ENCODE data around the gene PDGFA. TPM values are rescaled to one million over a fixed set of nuclear protein-coding genes. Genes with fewer than 3 reads are reported as not detected.
A peak's percentile ranks its signal among the peaks of the same experiment; 100 is the strongest.

Gene PDGFA
- total RNA-seq, 1 donor from 2014 or later: 19.7 TPM

GRCh38 chr7:517774-518629 lies 1.6 kb downstream of the PDGFA start:
- no peak for DNase-seq (ENCODE audit: low spot score)

DNA sequence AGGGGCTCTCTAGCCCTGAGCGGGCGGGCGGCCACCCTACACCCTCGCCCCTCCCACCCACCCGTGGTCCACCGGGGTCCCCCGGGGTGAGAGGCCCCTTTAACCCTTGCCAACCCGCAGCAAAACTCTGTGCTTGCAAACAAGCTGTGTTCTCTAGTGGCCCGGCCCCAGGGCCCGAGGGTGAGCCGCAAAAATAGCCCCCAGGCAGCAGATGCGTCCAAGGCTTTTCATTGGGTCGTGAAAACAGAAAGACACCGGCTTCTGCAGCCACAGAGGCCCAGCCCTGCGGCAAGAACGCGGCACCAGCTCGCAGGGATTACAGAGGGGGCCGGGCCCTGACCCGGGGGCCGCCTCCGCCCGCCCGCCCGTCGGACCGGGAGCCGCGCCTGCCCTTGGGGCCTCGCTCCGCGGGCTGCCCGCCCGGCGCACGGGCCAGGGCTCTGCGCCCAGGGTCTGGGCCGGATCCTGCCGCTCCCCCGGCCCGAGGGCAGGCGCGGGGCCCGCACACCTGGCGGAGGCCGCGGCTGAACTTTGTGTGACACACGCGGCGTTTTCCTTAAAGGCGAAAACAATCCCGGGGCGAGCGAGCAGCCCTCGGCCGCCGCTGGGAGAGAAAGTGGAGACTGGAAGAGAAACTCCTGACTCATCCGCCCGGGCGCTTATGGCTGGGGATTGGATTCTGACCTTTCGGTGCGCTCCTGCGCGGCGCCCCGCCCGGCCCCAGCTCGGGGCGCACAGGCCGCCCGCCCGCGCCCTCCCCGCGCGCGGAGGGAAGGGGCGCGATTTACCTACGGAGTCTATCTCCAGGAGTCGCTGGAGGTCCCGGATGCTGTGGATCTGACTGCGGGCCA lies 2.8 kb downstream of the PDGFA start:
- no peak for DNase-seq (ENCODE audit: low spot score)

DNA sequence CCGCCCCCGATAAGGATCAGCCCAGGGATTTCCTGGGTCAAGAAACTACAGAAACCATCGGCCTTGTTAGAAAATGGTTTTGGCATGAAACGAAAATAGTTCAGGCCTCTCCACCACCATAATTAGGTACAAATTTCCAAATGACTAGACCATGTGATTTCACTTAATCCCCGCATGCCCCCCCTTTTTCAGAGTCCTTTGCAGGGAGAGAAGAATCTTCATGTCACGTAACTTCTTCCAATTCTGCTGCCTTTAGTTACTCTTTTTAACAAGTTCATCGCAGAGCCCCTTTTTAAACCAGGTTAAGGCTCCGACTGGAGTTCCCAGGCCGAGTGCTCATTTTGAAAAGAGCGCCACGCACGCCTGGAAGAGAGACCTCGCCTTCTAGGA lies 3.4 kb downstream of the PDGFA start:
- no peak for DNase-seq (ENCODE audit: low spot score)

- no peak for DNase-seq (ENCODE audit: low spot score)
Measured at GRCh38 chr7:515628-516027, 4.0 kb downstream of the PDGFA start.

DNA sequence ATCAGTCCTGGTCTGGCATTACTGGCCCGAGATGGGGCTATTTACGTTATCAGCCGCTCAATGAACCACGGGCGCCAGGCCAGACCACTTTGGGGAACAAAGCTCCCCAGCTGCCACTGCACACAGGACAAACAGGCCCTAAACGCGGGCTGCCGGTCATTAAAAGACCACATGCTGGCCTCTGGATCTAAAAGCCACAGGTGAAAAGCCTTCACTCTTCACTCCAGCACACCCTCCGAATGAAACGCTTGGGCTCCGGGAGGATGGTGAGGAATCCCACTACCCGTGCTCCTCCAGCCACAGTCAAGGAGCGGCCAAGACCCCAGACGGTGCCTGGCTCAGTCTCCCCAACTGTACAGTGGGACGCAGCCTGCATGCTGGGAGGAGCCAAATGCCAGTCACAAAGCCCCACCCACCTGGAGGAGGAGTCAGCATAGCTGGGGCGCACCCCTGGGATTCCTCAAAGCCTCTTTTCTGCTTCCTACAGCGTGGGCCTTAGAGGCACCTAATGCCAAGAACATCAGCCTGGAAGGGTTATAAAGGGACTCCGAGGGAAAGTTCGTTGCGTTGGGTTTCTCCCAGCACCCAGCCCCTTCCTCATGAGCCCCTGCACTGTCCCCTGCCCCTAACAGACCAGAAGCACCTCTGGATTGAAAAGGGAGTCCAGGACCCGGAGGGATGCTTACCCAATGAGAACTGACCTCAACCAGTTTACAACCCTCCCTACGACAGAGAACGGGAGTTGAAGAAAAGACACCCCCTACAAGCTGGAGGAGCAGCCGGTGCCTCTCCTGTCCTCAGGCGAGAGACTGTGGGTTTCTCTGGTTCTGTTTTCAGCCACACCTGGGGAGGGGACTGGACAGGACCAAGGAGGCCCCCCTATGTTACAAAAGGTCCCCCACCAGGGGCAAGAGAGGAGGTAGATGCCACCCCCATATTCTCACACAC lies 4.7 kb downstream of the PDGFA start:
- no peak for DNase-seq (ENCODE audit: low spot score)

DNA sequence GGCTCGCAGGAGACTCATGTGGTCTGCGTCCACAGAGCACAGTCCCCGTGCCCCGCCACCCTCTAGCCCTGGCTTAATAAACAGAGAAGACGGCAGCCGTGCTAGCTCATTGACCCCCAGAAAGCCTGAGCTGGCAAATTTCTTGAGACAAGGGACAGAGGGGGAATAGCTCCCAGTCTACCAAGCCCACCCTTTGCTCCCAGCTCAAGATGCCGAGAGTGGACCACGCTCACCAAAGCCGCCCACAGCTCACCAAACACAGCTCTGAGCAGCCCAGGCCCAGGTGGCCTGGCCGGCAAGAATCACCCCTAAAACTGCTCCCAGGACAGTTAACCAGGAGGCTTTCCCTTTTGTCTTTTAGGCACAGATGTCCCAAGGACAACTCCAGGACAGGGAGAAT lies 5.4 kb downstream of the PDGFA start:
- DNase-seq (ENCODE audit: low spot score): no peak

DNA sequence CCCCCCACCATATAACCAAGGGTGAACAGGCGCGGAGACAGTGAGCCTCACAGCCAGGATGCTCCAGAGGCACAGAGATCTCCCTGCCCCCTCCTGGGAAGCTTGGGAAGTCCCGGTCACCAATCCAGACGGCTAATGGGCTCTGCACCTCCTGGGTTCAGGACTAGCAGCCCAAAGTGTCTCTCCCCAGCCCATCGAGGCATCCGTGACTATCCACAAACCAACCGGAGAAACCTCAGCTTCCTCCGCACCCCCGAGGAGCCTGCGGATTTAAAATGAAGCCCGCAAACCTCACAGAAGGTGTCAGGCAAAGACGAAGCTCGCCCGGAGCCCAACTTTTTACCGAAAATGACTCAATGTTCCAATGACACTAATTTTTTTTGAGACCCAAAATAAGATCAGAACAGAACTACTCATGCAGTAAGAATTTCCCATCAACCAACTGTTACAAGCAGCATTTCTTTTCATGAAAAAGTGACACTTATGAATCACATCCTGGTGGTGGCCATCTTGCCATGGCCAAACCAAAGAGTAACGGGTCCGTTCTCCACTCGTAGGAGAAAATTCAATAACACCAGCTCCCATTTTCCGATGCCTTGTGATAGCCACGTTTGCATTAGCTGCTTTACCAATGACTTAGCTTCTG lies 6.0 kb downstream of the PDGFA start:
- no peak for DNase-seq (ENCODE audit: low spot score)

- no peak for DNase-seq (ENCODE audit: low spot score)
Measured at GRCh38 chr7:512541-513311, 6.9 kb downstream of the PDGFA start.

DNA sequence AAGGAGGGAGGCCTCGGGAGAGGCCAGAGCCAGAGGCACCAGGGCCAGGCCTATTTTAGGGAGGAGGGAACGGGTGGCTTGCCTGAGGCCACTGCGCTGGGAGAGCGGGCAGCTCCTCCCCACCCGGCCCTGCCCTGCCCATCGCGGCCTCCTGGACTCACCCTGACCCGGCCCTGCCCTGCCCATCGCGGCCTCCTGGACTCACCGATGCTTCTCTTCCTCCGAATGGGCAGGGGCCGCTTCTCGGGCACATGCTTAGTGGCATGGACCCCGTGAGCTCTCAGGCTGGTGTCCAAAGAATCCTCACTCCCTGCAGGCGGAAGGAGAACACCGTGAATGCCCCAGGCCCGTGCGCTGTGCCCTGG lies 7.5 kb downstream of the PDGFA start:
- DNase-seq (ENCODE audit: low spot score): no peak

- DNase-seq (ENCODE audit: low spot score): no peak
Measured at GRCh38 chr7:511476-512145, 8.0 kb downstream of the PDGFA start.

- no peak for DNase-seq (ENCODE audit: low spot score)
Measured at GRCh38 chr7:510782-511281, 8.8 kb downstream of the PDGFA start.

GRCh38 chr7:510131-510481 lies 9.5 kb downstream of the PDGFA start:
- no peak for DNase-seq (ENCODE audit: low spot score)

- no peak for DNase-seq (ENCODE audit: low spot score)
Measured at GRCh38 chr7:509426-510130, 10.1 kb downstream of the PDGFA start.

DNA sequence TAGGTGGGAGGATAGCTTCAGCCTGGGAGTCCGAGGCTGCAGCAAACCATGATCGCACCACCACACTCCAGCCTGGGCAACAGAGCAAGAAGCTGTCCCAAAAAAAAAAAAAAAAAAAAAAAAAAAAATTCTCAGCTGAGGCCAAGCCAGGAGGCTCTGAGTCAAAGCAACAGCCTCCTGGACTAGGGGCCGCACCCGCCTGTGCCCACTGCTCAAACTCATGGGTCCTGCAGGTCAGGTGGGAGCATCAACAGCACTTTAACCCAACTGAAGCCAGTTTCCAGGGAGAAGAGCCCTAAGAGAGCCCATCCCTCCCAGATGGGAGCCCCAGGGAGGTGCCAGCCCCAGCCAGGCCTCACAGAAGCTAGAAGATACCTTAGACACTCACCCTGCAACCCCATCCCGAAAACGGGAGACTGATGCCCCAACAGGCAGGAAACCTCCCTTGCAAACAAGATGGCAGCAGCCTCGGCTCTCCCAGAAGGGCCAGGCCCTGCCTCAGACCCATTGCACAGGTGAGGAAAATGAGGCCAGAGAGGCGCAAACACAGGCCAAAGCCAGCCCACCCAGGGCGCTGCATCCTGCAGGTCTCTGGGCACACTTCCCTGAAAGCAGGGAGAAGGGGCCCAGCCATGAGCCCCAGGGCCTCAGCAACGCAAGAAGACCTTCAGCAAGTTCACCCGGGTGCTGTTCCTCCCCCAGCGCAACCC lies 11.0 kb downstream of the PDGFA start:
- no peak for DNase-seq (ENCODE audit: low spot score)

GRCh38 chr7:507623-508300 lies 11.9 kb downstream of the PDGFA start:
- DNase-seq (ENCODE audit: low spot score): no peak

DNA sequence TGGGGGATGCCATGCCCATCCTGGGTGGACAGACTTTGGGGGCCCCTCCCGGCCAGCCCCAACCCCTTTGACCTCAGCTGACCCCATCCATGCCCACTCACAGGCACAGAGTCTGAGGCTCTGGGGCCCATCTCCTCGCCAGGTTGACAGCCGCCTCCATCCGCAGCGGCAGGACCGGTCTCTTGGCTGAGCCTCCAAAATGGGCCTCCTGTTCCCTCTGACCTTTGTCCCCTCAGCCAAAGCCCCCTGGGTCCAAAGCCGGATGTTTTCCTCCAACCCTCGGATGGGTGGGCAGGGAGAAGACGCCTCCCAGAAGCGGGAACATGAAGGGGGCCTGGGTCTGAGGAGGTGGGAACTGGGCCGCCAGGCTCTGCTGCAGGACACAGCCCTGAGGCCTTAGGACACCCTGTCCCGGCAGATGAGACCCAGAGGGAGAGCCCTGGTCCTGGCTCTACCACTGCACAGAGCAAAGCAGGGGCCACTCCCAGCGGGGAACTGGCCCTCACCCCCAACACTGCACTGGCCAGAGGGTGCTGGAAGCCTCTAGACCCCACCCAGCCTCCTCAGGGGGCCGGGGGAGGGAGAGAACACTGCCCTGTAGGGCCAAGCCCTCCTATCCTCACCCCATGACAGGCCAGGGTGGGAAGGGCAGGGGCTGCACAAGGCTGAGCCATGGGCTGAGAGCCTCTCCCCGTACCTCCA lies 12.6 kb downstream of the PDGFA start:
- DNase-seq (ENCODE audit: low spot score): peak; percentile 59

DNA sequence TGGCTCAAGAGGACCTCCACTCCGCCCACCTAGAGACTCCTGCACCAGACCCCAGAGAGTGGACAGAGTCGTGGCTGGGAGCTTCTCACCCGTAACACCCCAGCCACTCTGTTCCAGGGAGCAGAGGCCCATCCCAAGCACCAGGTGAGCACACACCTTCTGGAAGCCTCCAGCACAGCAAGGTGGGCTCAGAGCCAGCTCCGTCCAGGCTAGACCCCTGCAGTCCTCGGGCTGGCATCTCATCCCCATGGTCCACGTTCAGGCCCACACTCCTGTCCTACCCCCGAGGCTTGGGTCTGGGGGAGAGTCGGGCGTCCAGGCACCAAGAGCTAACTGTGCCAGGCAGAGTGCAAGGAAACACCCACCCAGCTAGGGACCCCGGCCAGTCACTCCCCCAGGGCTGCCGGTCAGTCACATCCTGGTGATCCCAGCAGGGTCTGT lies 13.2 kb downstream of the PDGFA start:
- peak; percentile 88 for DNase-seq (ENCODE audit: low spot score)

Data from mesenteric fat pad (tissue), 1 donor.